ENCODE measurements around the gene SPIN3.
"Not testable (repeated sequence)": the region's sequence is repeated elsewhere in the genome, so short reads cannot be mapped to it uniquely, and the experiment has no call there.

SPIN3 gene

DNA sequence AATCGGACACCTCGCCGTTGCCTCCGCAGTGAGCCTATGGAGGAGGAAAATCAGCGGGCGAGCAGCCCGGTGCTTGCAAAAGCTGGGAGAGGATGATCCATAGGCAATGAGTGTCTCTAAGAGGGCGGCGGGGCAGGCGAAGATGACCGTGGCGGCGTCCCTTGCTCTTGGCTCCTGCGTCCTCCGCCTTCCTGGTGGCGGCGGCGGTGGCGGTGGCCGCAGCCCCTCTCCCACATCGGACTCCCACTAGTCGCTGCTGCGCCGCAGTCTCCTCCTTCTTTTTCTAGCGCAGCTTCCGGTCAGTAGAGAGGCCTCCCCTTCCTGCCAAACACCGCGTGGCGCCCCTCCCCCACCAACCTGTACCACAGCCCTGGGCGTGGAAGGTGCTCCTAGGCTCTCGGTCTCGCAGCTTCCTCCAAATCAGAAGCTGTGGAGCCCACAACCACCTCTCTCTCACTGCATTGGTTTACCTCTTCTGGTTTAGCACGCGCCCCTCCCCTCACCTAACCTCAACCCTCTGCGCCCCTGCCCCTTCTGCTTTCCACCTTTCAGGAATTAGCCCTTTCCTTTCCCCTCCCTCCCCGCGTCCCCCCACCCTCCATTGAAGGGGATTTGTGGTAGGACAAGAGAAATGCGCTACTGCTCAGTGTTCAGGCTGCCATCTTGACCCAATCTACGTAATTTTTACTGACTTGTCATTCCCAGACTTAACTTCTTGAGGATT is at the start of gene SPIN3:
SPIN3 (minus strand) TSS at position 271 of the 724 bp plus-strand sequence. CDS start 594 bp downstream, outside the sequence.
- in situ Hi-C loops (cut with MboI; ENCODE audit: low sequenced_read_pairs), result no loop called here

DNA sequence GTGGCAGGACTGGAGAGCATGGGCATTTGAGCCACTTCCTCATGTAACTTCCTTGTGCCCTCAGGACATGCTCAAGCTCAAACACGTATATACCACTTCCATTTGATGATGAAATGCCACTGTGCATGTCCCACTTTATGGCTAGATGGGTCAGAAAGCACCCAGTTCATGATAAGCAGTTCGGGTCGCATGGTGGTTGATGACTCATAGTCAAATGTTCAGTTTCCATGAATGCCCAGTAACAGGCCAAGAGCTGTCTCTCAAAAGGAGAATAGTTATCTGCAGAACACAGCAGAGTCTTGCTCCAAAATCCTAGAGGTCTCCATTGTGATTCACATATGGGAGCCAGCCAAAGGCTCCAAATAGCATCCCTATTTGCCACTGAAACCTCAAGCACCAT is 48.9 kb upstream of the SPIN3 start:
- in situ Hi-C loops (cut with MboI; ENCODE audit: low sequenced_read_pairs), result no loop called here

DNA sequence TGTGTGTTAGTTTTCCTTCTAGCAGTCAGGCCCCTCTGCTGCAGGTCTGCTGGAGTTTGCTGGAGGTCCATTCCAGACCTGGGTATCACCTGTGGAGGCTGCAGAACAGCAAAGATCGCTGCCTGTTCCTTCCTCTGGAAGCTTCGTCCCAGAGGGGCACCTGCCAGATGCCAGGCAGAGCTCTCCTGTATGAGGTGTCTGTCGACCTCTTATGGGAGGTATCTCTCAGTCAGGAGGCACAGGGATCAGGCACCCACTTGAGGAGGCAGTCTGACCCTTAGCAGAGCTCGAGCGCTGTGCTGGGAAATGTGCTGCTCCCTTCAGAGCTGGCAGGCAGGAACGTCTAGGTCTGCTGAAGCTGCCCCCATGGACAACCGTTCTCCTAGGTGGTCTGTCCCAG is 41.9 kb upstream of the SPIN3 start:
- in situ Hi-C loops (cut with MboI; ENCODE audit: low sequenced_read_pairs), result not testable (repeated sequence)

DNA sequence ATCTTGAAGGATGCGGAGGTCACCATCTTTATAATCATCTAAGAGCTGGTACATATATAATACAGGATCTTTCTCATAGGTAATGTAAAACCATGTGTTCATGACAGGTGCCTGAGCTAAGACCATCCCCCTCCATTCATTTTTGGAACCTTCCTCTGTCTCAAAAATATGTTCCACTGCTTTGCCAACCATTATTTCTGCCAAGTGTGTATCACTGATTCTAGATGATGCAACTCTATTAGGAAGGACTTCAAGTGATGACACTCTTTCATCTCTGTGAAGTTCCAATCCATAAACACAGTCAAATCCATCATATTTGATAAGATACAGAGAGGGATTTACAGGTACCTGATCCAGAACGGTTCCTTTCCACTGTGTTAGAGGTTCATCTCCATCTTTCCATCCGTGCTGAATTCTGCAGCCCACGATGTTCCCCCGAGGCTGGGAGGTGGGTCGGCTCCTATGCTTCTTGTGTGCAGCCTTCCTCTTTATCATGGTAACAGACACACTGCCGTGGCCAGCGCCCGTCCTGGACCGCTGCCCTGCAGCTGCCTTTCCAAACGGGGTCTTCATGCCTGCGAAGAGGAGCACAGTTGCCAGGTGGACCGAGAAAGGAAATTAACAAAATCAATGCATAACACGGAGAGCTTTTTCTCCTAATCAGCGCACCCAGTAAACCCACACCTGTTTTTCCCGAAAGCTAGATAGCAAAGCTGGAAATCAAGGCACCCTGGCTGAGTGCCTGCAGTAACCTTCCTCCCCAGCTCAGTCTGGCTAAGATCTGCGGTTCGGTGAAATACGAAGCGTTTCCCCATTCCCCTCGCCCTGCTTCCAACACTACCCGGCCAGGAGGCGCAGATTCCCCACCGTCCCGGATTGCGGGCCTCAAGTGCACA is 718 bp downstream of the SPIN3 start:
- in situ Hi-C loops (cut with MboI; ENCODE audit: low sequenced_read_pairs), result no loop called here

DNA sequence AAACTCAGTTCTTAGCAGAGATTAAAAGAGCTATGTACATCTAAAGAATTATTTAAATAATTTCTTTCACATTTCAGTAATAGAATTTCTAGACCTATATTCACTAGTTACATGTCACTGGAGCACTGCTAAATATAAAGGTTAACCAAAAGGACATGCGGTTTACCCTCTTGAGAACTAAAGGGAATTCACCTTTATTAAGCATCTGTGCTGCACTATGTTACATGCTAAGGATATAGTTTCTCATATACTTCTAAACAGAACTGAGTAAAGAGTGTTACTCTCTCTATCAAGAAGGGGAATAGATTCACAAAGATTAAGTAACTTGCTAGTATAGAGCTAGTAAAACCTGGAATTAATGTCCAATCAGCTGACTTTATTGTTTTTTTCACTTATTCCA is 7.6 kb downstream of the SPIN3 start:
- in situ Hi-C loops (cut with MboI; ENCODE audit: low sequenced_read_pairs), result no loop called here

DNA sequence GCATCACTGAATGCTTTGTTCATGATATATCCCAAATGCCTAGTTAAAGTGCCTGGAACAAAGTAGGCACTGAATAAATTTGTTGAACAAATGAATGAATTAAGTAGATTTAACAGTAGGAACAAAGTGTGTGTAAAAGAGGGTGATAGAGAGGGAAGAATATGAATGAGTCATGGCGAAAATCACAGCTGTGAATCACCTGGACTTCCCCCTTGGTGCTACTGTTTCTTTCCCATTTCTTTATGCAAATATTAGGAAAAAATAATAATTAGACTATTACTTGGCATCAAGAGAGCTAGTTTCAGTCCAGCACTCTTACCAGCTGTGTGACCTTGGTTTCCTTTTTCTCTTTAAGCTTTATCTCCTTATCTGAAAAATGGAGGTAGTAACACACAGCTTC is 9.2 kb downstream of the SPIN3 start:
- in situ Hi-C loops (cut with MboI; ENCODE audit: low sequenced_read_pairs), result no loop called here

DNA sequence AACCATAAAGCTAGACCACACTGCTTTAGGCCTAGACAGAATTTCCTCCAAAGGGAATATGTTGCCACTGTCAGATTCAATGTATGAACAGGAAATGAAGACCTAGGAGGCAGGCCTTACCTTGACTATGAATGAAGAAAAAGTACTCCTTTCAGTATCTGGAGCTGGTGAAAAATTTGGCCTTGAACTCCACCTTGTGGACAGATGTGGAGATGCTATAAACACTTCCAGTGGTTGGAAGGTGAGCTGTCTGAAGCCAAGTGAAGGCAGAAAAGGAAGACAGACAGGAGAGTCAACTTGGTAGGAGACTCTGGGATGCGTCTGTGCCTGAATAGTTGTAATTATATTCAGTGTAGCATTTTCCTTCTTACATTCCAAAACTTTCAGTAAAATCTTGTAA is 17.2 kb downstream of the SPIN3 start:
- in situ Hi-C loops (cut with MboI; ENCODE audit: low sequenced_read_pairs), result no loop called here

DNA sequence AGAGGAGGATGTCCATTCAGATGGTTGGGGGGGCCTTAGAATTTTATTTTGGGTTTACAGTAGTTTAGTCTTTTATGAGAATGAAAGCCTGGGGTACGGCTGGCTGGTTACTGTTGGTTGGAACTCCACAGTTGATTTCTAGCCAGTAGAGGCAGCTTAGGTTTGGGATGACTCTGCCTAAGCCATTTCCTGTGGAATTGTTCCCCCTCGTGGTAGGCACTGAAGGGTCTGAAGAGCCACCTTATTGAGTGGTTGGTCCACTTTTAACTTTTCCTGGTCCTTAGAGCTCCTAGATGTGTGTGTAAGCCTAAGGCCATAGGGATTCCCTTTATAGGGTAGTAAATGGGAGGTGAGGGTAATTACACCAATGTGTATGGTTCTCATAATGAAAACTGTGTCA is 19.7 kb downstream of the SPIN3 start:
- in situ Hi-C loops (cut with MboI; ENCODE audit: low sequenced_read_pairs), result no loop called here

DNA sequence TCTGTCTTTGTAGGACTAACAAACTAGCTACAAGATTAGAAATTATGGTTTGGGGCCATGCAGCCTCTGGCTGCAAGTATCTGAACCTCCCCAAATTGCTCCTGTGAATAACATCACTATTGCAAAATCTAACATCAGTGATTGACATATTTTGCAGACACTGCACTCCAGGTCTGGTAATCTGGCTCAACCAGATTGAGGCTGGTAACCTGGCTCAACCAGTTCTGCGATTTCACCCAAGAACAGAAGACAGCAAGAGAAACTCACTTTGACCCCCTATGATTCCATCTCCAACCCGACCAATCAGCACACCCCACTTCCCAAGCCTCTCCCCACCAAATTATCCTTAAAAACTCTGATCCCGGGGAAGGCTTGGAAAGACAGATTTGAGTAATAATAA is 20.9 kb downstream of the SPIN3 start:
- in situ Hi-C loops (cut with MboI; ENCODE audit: low sequenced_read_pairs), result no loop called here

DNA sequence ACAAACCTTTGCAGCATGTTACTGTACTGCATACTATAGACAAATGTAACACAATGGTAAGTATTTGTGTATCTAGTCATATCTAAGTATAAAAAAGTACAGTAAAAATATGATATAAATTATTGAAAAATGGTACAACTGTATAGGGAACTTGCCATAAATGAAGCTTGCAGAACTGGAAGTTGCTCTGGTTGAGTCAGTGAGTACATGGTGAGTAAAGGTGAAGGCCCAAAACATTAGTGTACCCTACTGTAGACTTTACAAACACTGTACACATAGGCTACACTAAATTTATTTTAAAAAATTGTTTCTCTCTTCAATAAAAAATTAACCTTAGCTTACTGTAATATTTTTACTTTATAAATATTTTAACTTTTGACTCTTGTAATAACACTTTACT is 25.8 kb downstream of the SPIN3 start:
- in situ Hi-C loops (cut with MboI; ENCODE audit: low sequenced_read_pairs), result no loop called here

DNA sequence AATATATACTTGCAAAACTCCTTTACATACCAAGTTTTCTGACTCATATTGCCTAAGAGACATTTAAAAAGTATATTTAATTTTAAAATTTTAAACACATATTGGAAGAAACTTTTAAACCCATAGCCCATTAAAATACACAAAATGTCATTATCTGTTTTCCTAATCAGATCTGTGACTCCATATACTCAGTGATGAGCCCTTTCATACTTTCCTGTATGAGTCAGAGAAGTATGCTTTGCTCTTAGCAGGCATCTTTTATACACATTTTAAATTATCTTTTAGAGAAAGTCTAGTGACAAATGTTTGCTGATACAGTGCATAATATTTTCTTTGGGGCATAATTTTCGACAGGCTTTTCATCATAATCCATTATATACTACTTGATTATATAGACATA is 26.4 kb downstream of the SPIN3 start:
- in situ Hi-C loops (cut with MboI; ENCODE audit: low sequenced_read_pairs), result no loop called here

DNA sequence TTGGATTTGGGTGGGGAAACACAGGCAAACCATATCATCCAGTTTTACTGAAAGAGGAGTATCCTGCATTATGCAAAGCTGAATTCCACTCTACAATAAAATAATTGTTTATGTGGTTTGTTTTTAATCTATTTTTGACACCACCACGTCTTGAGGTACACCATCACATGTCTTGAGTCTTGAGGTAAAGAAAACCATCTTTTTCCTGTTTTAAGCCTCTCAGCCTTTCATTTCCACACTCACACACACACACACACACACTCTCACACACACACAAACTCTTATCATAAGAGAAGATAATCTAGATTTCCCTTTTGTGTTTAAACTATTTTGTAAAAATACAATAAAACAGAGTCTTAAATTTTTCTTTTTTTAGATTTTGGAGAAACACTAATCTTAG is 32.0 kb downstream of the SPIN3 start:
- in situ Hi-C loops (cut with MboI; ENCODE audit: low sequenced_read_pairs), result no loop called here

DNA sequence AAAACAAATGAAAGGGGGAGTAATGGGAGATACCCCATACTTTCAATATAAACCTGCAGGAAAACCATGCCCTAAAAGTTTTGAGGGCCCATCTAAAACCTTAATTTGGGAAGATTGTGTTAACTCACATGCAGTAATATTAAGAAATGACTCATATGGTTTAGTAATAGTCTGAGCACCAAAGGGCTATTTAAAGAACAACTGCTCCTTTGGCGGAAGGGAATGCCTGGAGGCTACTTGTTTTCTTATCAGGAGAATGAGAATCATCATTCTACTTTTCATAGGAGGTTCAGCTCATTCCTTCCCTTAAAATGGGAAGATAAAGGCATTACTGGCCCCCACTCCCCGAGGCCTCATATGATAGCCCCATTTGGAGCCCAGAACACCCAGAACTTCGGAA is 47.6 kb downstream of the SPIN3 start:
- in situ Hi-C loops (cut with MboI; ENCODE audit: low sequenced_read_pairs), result no loop called here

DNA sequence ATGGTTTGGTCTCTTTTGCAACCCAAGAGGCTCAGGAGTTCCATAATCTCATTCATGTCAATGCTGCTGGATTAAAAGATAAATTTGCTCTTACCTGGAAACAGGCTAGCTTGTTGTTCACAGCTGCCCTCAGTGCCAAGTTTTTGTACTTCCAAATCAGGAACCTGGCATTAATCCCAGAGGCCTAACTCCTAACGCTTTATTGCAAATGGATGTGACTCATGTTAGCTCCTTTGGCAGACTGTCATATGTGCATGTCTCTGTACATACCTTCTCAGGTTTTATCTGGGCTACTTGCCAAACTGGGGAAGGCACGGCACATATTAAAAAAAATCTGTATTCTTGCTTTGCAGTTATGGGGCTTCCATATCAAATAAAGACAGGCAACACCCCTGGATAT is 49.1 kb downstream of the SPIN3 start:
- in situ Hi-C loops (cut with MboI; ENCODE audit: low sequenced_read_pairs), result not testable (repeated sequence)

DNA sequence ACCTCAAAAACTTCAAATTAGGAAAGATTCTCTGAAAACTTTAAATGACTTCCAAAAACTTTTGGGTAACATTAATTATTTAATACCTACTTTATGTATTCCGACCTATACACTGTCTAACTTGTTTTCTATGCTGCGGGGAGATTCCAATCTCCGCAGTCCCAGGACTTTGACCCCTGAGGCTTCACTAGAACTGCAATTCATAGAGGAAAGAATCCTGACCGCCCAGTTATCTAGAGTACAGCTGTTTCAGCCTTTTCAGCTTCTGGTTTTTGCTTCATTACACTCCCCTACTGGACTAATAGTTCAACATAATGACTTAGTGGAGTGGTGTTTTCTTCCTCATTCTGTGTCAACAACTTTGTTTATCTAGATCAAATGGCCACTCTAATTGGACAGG is 50.1 kb downstream of the SPIN3 start:
- in situ Hi-C loops (cut with MboI; ENCODE audit: low sequenced_read_pairs), result not testable (repeated sequence)

DNA sequence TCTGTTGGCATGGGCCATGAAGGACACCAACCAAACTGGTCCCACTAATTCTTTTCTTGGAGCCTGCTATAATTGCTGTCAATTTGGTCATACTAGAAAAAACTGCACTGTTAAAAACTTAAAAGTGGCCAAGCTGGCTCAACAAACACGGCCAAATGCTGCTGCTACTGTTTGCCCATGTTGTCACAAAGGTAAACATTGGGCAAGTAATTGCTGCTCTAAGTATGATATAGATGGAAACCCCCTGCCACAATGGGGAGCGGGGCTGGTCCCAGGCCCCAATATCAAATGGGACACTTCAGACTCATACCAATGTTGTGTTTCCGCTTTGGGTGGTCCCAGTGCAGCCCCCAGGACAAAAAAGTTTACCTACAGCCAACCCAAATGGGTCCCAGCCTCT is 52.1 kb downstream of the SPIN3 start:
- in situ Hi-C loops (cut with MboI; ENCODE audit: low sequenced_read_pairs), result no loop called here
